Pancreas (tissue), 10 donors: ENCODE data around the gene F2R. TPM values are rescaled to one million over a fixed set of nuclear protein-coding genes. Genes with fewer than 3 reads are reported as not detected.

ENCODE experiments used
- ATAC-seq, 4 donors: fragments of 200-7000 bp; cut with Tn5 transposase; one replicate each; pipeline versions ENCODE4 v1.8.0 to v1.9.1; 2020; ENCODE audit warnings: mild to moderate bottlenecking in 4 of 4, moderate library complexity in 4 of 4
- DNase-seq, 6 donors: peaks; one replicate each; pipeline ENCODE4 v3.0.0-alpha.2; 2020
- FAIRE-seq: peaks from 2 replicates; lab custom pipeline; 2012; peaks lifted over from hg19 to GRCh38; lab: Jason Lieb, UNC
- H3K27ac ChIP-seq, 4 donors: fragments of 200-600 bp; sonication (generic); 1 replicate in 3 of 4; 2 replicates in 1 of 4; pipeline versions ENCODE4 v1.5.0 to v1.8.0; 2020
- H3K27me3 ChIP-seq, 4 donors: fragments of 200-600 bp; one replicate each; pipeline ENCODE4 v1.8.0; 2021
- H3K36me3 ChIP-seq, 3 donors: fragments of 200-600 bp; sonication (generic) in 1 of 3; one replicate each; pipeline versions ENCODE4 v1.5.0 to v1.8.0; 2020 to 2021
- H3K4me1 ChIP-seq, 3 donors: fragments of 200-600 bp; one replicate each; pipeline ENCODE4 v1.8.0; 2021
- H3K4me3 ChIP-seq, 4 donors: fragments of 200-600 bp; sonication (generic) in 2 of 4; one replicate each; pipeline versions ENCODE4 v1.5.0 to v1.8.0; 2020 to 2021
- H3K9me3 ChIP-seq, 4 donors: fragments of 200-600 bp; one replicate each; pipeline ENCODE4 v1.8.0; 2021
- CTCF ChIP-seq, 4 donors: fragments of 200-600 bp; sonication (generic) in 3 of 4; IDR thresholded peaks; one replicate each; pipeline versions ENCODE4 v1.5.0 to v1.8.0; 2021; ENCODE audit warnings: antibody characterized with exemption in 4 of 4
- WGBS, 2 donors: extraction: QIAGEN DNeasy Blood & Tissue Kit; methylation state at CpG; one replicate each; pipeline ENCODE4 v1.1.7; 2013; 5-methylcytosine and 5-hydroxymethylcytosine counted together
- intact Hi-C, 3 donors: fragments of 100-400 bp; cut with DNase I; formaldehyde crosslinking; loops; one replicate each; pipeline versions ENCODE4 v1.11.1 to v1.14.2; 2022
- polyA plus RNA-seq, 2 donors: library from polyadenylated mRNA; stranded (reverse); fragments of 200-250 nt; gene quantifications; one replicate each; pipeline ENCODE4 v1.2.3, GENCODE V29; 2013
- total RNA-seq, 6 donors: library from RNA; stranded (reverse); fragmentation: NEBNext Ultra II Directional in 4 of 6; extraction: Animal tissue kit (Norgen Biotek cat#: 25700) in 4 of 6; gene quantifications; one replicate each; pipeline versions ENCODE4 v1.2.1 to v1.2.4, GENCODE V29; 2021 to 2023
- donor health status: healthy with polysubstance abuse.
- donor health status: DM: no; HTN: no; CAD: no; lungs with moderate emphysema.
- donor health status: DM: no; HTN: no; CAD: no.
- donor health status: control.
- donor health status: control.
- donor health status: Bipolar disorder and iron deficiency.
- donor health status: DM: yes; HTN: yes; CAD: no.
- donor health status: DM: no; HTN: no; CAD: no.
- donor health status: DM: no; HTN: no; CAD: no.
- donor health status: DM: yes; HTN: yes; CAD: no.

Gene F2R
- total and polyA plus RNA-seq, 8 donors: 0.38 to 15.0 (median 1.7) TPM

GRCh38 chr5:76709762-76710161 lies 6.2 kb upstream of the F2R start:
- ATAC-seq: no peak
- no peaks in the 10 kb centered on the region for H3K9me3 ChIP-seq
- no peak for DNase-seq
- H3K36me3 ChIP-seq: no peaks in the 10 kb centered on the region
- no peak for FAIRE-seq
- no peak for TF ChIP-seq CTCF (IDR thresholded peaks at IDR 0.05)
- H3K4me3 ChIP-seq: no peak overlapping the region
- H3K27ac ChIP-seq: no peak overlapping the region
- intact Hi-C loops: no loop called here
- WGBS, 2 donors: 91% methylated on average over 2 of the region's 2 CpGs
- no peaks in the 10 kb centered on the region for H3K27me3 ChIP-seq
- no peaks in the 10 kb centered on the region for H3K4me1 ChIP-seq

- Histone ChIP-seq H3K36me3 (no peaks in the 10 kb centered on the region), H3K9me3 (no peaks in the 10 kb centered on the region), H3K4me1 (no peaks in the 10 kb centered on the region), H3K27me3 (no peaks in the 10 kb centered on the region), H3K27ac (no peak overlapping the region), H3K4me3 (no peak overlapping the region)
- ATAC-seq (no peak), DNase-seq (no peak), FAIRE-seq (no peak)
- WGBS, 2 donors: 82 to 90% methylated on average over 4 of the region's 4 CpGs
- no peak for TF ChIP-seq CTCF (IDR thresholded peaks at IDR 0.05)
- intact Hi-C loops: no loop called here
These were observed 4.9 kb upstream of the F2R start for GRCh38 chr5:76710991-76711390.

- H3K27ac ChIP-seq: peak overlapping the region in 1 of 4 donors; percentile 6
- no peaks in the 10 kb centered on the region for H3K36me3 ChIP-seq
- H3K27me3 ChIP-seq: no peaks in the 10 kb centered on the region
- H3K9me3 ChIP-seq: no peaks in the 10 kb centered on the region
- no peak for FAIRE-seq
- WGBS, 2 donors: 14 to 15% methylated on average over 46 to 52 of the region's 52 CpGs
- TF ChIP-seq CTCF (IDR thresholded peaks at IDR 0.05): no peak
- intact Hi-C loops: no loop called here
- H3K4me1 ChIP-seq: no peaks in the 10 kb centered on the region
- peak in 1 of 6 donors; percentile 64 for DNase-seq
- H3K4me3 ChIP-seq: peak overlapping the region in 3 of 4 donors; percentile 47 to 63 (median 61)
- ATAC-seq: peak; percentile 48 to 64 (median 58)
These were observed 1.0 kb upstream of the F2R start for GRCh38 chr5:76714751-76715485.

GRCh38 chr5:76715486-76715735 lies 515 bp upstream of the F2R start:
- no peak for ATAC-seq
- no peak for DNase-seq
- intact Hi-C loops: no loop called here
- no peaks in the 10 kb centered on the region for H3K4me1 ChIP-seq
- FAIRE-seq: no peak
- no peak for TF ChIP-seq CTCF (IDR thresholded peaks at IDR 0.05)
- H3K27me3 ChIP-seq: no peaks in the 10 kb centered on the region
- H3K27ac ChIP-seq: peak overlapping the region in 1 of 4 donors; percentile 6
- H3K9me3 ChIP-seq: no peaks in the 10 kb centered on the region
- 1% methylated on average over 14 of the region's 14 CpGs for WGBS, 2 donors
- no peaks in the 10 kb centered on the region for H3K36me3 ChIP-seq
- H3K4me3 ChIP-seq: peak overlapping the region; percentile 47 to 63 (median 55)

- TF ChIP-seq CTCF (IDR thresholded peaks at IDR 0.05): no peak
- no peaks in the 10 kb centered on the region for H3K9me3 ChIP-seq
- peak overlapping the region in 1 of 4 donors; percentile 50 for H3K27ac ChIP-seq
- peak in 2 of 6 donors; percentile 58 to 59 for DNase-seq
- 18 to 20% methylated on average over 29 of the region's 29 CpGs for WGBS, 2 donors
- H3K36me3 ChIP-seq: no peaks in the 10 kb centered on the region
- ATAC-seq: no peak
- H3K4me1 ChIP-seq: no peaks in the 10 kb centered on the region
- peak overlapping the region; percentile 47 to 63 (median 55) for H3K4me3 ChIP-seq
- intact Hi-C loops: no loop called here
- no peaks in the 10 kb centered on the region for H3K27me3 ChIP-seq
- no peak for FAIRE-seq
These were observed 681 bp downstream of the F2R start for GRCh38 chr5:76716456-76717157.
